Muscle layer of duodenum (tissue), 2 donors: Measurements from ENCODE around the gene GALC.

Experiments used
- H3K27ac ChIP-seq: one replicate; pipeline ENCODE4 v1.7.0; 2013; ENCODE audit warnings: mild to moderate bottlenecking, low read length
- H3K27me3 ChIP-seq: one replicate; pipeline ENCODE4 v1.7.0; 2013; ENCODE audit warnings: low read depth, mild to moderate bottlenecking, control low read depth, low read length
- H3K36me3 ChIP-seq, 2 donors: one replicate each; pipeline ENCODE4 v1.7.0; 2013; ENCODE audit warnings: low read length in 2 of 2, control low read depth in 1 of 2, mild to moderate bottlenecking in 1 of 2; ENCODE audit not compliant: insufficient read depth in 2 of 2, control insufficient read depth in 1 of 2
- H3K4me1 ChIP-seq, 2 donors: one replicate each; pipeline ENCODE4 v1.7.0; 2013; ENCODE audit warnings: low read length in 2 of 2, mild to moderate bottlenecking in 2 of 2, control low read depth in 1 of 2, moderate library complexity in 1 of 2; ENCODE audit not compliant: insufficient read depth in 2 of 2, control insufficient read depth in 1 of 2
- H3K4me3 ChIP-seq, 2 donors: one replicate each; pipeline ENCODE4 v1.7.0; 2013; ENCODE audit warnings: low read length in 2 of 2, low read depth in 1 of 2, mild to moderate bottlenecking in 1 of 2
- H3K9me3 ChIP-seq, 2 donors: one replicate each; pipeline ENCODE4 v1.7.0; 2013; ENCODE audit warnings: low read length in 2 of 2, control low read depth in 1 of 2, mild to moderate bottlenecking in 1 of 2; ENCODE audit not compliant: control insufficient read depth in 1 of 2
- donor health status: healthy.

Gene GALC

GRCh38 chr14:87952307-87953094, 40.5 kb downstream of the GALC start:
- Histone ChIP-seq H3K4me1 (no peaks in the 10 kb centered on the region), H3K27me3 (no peaks in the 10 kb centered on the region), H3K36me3 (peaks cover 16 to 18% of the 10 kb centered on the region in 2 donors), H3K9me3 (no peaks in the 10 kb centered on the region), H3K27ac (no peak overlapping the region), H3K4me3 (no peak overlapping the region)

GRCh38 chr14:87944987-87945604, 47.9 kb downstream of the GALC start:
- H3K36me3 ChIP-seq, result peaks cover 41 to 47% of the 10 kb centered on the region in 2 donors
- no peaks in the 10 kb centered on the region for H3K27me3 ChIP-seq
- H3K4me3 ChIP-seq, result no peak overlapping the region
- no peak overlapping the region for H3K27ac ChIP-seq
- no peaks in the 10 kb centered on the region for H3K9me3 ChIP-seq
- H3K4me1 ChIP-seq, result peaks cover 0 to 4% of the 10 kb centered on the region in 2 donors

DNA sequence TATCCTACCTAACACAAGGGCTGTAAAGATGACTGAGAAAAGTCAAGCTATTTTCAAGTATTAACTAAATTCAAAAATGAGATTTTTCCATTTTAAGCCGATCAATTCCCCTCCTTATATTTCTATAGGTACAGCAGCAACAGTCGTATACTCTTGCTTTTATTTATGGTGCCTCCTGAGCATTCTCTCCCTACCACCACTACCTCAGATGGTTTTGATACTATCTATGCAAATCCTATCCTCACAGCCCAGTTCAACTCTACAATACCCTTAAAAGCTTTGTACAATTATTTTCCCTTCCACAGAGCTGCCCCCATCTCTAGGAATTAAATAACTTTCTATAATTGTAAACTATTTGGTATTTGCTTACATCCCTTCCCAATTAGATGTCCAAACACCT, 52.1 kb downstream of the GALC start:
- H3K36me3 ChIP-seq, result peaks cover 26 to 32% of the 10 kb centered on the region in 2 donors
- no peaks in the 10 kb centered on the region for H3K9me3 ChIP-seq
- no peak overlapping the region for H3K27ac ChIP-seq
- no peaks in the 10 kb centered on the region for H3K27me3 ChIP-seq
- peaks cover 0 to 4% of the 10 kb centered on the region in 2 donors for H3K4me1 ChIP-seq
- no peak overlapping the region for H3K4me3 ChIP-seq

GRCh38 chr14:87940382-87940781, 52.6 kb downstream of the GALC start:
- H3K9me3 ChIP-seq, result no peaks in the 10 kb centered on the region
- peaks cover 26 to 32% of the 10 kb centered on the region in 2 donors for H3K36me3 ChIP-seq
- H3K4me3 ChIP-seq, result no peak overlapping the region
- H3K4me1 ChIP-seq, result peaks cover 0 to 3% of the 10 kb centered on the region in 2 donors
- H3K27ac ChIP-seq, result no peak overlapping the region
- no peaks in the 10 kb centered on the region for H3K27me3 ChIP-seq

DNA sequence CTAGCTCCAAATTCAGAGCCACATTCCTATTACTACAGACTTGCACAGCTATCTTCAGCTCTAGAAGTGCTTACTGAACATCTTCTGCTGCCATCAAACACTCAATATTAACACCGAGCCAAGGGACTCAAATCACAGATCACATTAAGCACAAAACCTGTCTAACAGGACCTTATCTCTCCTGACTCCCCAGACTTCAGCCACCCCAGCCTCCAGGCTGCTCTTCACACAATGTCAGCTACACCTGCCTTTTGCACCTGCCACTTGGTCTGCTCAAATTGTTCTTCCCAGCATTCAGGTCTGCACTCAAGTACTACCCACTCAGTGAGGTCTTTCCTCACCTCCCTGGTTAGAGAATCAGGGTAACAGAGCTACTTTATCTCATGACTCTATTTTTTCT, 57.1 kb downstream of the GALC start:
- Histone ChIP-seq H3K4me3 (no peak overlapping the region), H3K4me1 (no peaks in the 10 kb centered on the region), H3K9me3 (no peaks in the 10 kb centered on the region), H3K36me3 (peaks cover 14 to 20% of the 10 kb centered on the region in 2 donors), H3K27me3 (no peaks in the 10 kb centered on the region), H3K27ac (no peak overlapping the region)

DNA sequence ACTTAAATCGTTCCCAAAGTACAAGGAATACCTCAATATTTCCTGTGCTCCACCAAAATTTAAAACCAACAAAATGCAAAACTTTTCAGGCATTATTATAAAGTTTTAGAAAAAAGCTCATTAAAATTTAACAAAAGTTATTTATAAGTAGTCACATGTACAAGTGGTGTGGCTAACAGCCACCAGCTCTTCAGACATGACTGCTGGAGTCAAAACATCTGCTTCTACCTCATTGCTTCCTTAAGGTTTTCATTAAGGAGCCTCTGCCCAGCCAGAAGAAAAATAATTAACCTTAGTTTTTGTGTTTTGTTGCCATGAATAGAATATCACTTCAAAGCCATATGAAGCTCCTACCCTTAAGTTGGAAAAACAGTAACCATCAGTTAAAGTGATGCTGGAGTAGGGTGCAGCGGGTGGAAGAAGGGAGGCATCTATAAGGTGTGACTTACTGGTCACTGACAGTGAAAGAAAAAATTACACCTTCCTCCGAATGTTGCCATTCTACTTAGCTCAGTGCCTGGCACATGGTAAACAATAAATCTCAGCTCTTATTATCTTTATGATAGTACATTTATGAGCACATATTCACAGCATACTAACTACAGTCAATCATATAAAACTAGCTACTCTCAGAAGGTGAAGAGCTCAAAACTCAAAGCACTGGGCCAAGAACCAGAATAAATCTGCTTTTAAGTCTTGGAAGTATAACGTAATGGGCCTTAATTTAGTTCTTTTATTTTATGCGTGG, 57.7 kb downstream of the GALC start:
- H3K36me3 ChIP-seq, result peaks cover 11 to 17% of the 10 kb centered on the region in 2 donors
- no peak overlapping the region for H3K27ac ChIP-seq
- no peak overlapping the region for H3K4me3 ChIP-seq
- H3K9me3 ChIP-seq, result no peaks in the 10 kb centered on the region
- H3K27me3 ChIP-seq, result no peaks in the 10 kb centered on the region
- no peaks in the 10 kb centered on the region for H3K4me1 ChIP-seq

GRCh38 chr14:87934185-87934584, 58.8 kb downstream of the GALC start:
- H3K36me3 ChIP-seq, result peaks cover 11% of the 10 kb centered on the region in 2 donors
- no peaks in the 10 kb centered on the region for H3K27me3 ChIP-seq
- no peaks in the 10 kb centered on the region for H3K9me3 ChIP-seq
- H3K4me3 ChIP-seq, result no peak overlapping the region
- no peaks in the 10 kb centered on the region for H3K4me1 ChIP-seq
- no peak overlapping the region for H3K27ac ChIP-seq

DNA sequence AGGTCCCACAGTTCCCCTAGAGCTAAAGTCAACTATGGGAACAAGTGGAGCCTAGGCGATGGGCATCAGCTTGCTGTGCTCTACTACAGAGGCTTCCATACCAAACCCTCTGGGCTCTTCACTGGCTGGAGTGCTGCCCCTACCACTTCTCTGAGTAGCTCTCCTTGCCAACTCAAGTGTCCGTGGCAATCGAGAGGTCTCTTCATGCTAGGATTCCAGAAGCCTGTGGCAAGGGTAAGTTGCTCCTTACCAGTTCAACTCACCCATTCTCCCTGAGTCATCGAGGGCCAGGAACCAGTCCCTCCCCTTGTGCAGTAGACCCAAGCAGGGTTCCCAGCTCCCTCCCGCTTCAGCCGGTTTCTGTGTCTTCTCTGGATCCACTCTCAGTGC, 76.1 kb downstream of the GALC start:
- Histone ChIP-seq H3K27me3 (no peaks in the 10 kb centered on the region), H3K4me3 (no peak overlapping the region), H3K27ac (no peak overlapping the region), H3K9me3 (peaks cover 0 to 9% of the 10 kb centered on the region in 2 donors), H3K4me1 (no peaks in the 10 kb centered on the region), H3K36me3 (no peaks in the 10 kb centered on the region)

DNA sequence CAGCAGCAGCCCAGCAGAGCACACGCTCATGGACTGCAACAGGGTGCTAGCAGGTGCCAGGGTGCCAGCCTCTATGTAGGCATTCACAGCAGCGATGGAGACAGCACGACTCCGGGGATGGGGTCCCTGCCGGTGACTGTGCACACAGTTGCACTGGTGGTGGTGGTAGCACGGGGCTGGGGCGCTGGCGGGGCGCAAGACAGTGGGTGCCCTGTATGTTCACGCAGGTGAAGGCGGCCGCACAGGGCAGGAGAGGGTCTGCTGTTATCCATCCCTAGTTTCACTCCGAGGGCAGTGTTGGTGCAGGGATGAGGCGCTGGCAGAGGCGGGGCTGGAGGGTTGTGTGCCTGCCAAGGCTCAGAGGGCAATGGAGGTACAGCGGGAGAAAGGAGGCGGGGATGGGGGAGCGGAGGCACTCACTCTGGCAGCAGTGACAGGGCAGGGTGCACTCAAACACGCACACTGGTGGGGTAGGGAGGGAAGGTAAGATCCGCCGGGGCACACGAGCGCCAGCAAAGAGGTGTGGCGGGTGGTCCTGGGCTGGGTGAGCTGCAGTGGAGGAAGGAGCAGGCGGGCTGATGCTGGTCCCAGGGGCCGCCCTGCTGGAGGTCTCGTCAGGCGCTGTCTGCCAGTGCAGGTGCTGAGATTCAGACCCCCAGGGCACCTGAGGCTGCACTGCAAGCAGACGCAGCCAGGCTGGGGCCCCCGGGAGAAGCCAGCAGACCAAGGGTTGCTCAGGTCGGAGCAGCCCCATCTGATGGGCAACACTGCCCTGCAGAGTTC, 76.7 kb downstream of the GALC start:
- Histone ChIP-seq H3K4me1 (no peaks in the 10 kb centered on the region), H3K27ac (no peak overlapping the region), H3K36me3 (no peaks in the 10 kb centered on the region), H3K9me3 (peaks cover 0 to 13% of the 10 kb centered on the region in 2 donors), H3K4me3 (no peak overlapping the region), H3K27me3 (no peaks in the 10 kb centered on the region)

GRCh38 chr14:87908550-87908949, 84.4 kb downstream of the GALC start:
- H3K27ac ChIP-seq, result no peak overlapping the region
- H3K4me1 ChIP-seq, result no peaks in the 10 kb centered on the region
- H3K27me3 ChIP-seq, result no peaks in the 10 kb centered on the region
- no peaks in the 10 kb centered on the region for H3K36me3 ChIP-seq
- no peak overlapping the region for H3K4me3 ChIP-seq
- peaks cover 4% of the 10 kb centered on the region in 2 donors for H3K9me3 ChIP-seq

GRCh38 chr14:87901652-87902051, 91.3 kb downstream of the GALC start:
- Histone ChIP-seq H3K36me3 (no peaks in the 10 kb centered on the region), H3K9me3 (no peaks in the 10 kb centered on the region)

More at GRCh38 chr14:87901652-87902051, 91.3 kb downstream of the GALC start:
- Histone ChIP-seq H3K4me3 (no peak overlapping the region), H3K27ac (no peak overlapping the region), H3K27me3 (no peaks in the 10 kb centered on the region), H3K4me1 (no peaks in the 10 kb centered on the region)
